Osteocyte (in vitro differentiated cells): ENCODE data around the gene MT1E. TPM values are rescaled to one million over a fixed set of nuclear protein-coding genes. Genes with fewer than 3 reads are reported as not detected.
A peak's percentile ranks its signal among the peaks of the same experiment; 100 is the strongest.

Experiments
- DNase-seq: peaks from one replicate; pipeline ENCODE4 v3.0.0; 2021; ENCODE audit warnings: mixed read lengths; ENCODE audit not compliant: unreplicated experiment; ENCODE audit errors: extremely low spot score
- H3K27ac Mint-ChIP-seq: one replicate; pipeline ENCODE4 v1.8.0; 2021; ENCODE audit warnings: mild to moderate bottlenecking, mixed read lengths; ENCODE audit not compliant: unreplicated experiment
- H3K27me3 Mint-ChIP-seq: one replicate; pipeline ENCODE4 v1.8.0; 2021; ENCODE audit warnings: mixed read lengths; ENCODE audit not compliant: unreplicated experiment
- H3K36me3 Mint-ChIP-seq: one replicate; pipeline ENCODE4 v1.8.0; 2021; ENCODE audit warnings: mixed read lengths; ENCODE audit not compliant: unreplicated experiment
- H3K4me1 Mint-ChIP-seq: one replicate; pipeline ENCODE4 v1.8.0; 2021; ENCODE audit warnings: mixed read lengths; ENCODE audit not compliant: unreplicated experiment
- H3K4me3 Mint-ChIP-seq: one replicate; pipeline ENCODE4 v1.8.0; 2021; ENCODE audit warnings: mild to moderate bottlenecking, moderate library complexity, mixed read lengths; ENCODE audit not compliant: unreplicated experiment
- H3K9me3 Mint-ChIP-seq: one replicate; pipeline ENCODE4 v1.8.0; 2021; ENCODE audit warnings: mixed read lengths; ENCODE audit not compliant: unreplicated experiment
- CTCF ChIP-seq: fragments of 200-600 bp; sonication (generic); IDR thresholded peaks from 2 replicates; pipeline ENCODE4 v1.5.0; 2021; ENCODE audit warnings: antibody characterized with exemption, mild to moderate bottlenecking, moderate library complexity
- total RNA-seq: library from RNA; stranded (reverse); gene quantifications from 2 replicates; pipeline ENCODE4 v1.2.1, GENCODE V29; 2021

MT1E gene
- total RNA-seq, 1 donor from 2014 or later: 37.5 TPM

GRCh38 chr16:56603589-56603988 lies 22.0 kb upstream of the MT1E start:
- no peak overlapping the region for H3K27ac Mint-ChIP-seq

DNA sequence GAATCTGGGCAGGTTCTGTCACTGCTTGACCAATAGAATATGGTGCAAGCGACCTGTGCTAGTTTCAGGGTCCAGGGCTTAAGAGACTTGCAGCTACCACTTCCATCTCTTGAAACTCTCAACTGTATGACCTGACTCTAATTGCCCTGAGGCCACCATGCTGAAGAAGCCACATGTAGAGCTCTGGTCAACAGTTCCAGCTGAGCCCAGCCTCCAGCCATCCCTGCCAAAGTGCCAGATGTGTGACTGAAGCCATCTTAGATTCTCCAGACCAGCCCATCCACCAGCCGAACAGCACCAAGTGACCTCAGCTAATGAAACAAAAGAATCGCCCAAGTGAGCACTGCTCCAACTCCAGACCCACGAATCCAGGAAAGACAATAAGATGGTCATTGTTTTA lies 20.6 kb upstream of the MT1E start:
- TF ChIP-seq CTCF: no peak
- H3K27me3 Mint-ChIP-seq: no peaks in the 10 kb centered on the region
- no peaks in the 10 kb centered on the region for H3K9me3 Mint-ChIP-seq

More at GRCh38 chr16:56603589-56603988, 22.0 kb upstream of the MT1E start:
- TF ChIP-seq CTCF: peak; percentile 60
- Mint-ChIP-seq H3K27me3 (no peaks in the 10 kb centered on the region), H3K36me3 (no peaks in the 10 kb centered on the region), H3K4me1 (peaks cover 32% of the 10 kb centered on the region), H3K9me3 (no peaks in the 10 kb centered on the region), H3K4me3 (no peak overlapping the region)
- no peak for DNase-seq

GRCh38 chr16:56605475-56605874 lies 20.1 kb upstream of the MT1E start:
- no peak for DNase-seq
- H3K4me3 Mint-ChIP-seq: no peak overlapping the region
- H3K4me1 Mint-ChIP-seq: peaks cover 37% of the 10 kb centered on the region
- peak overlapping the region; percentile 99 for H3K27ac Mint-ChIP-seq
- no peaks in the 10 kb centered on the region for H3K27me3 Mint-ChIP-seq
- no peaks in the 10 kb centered on the region for H3K36me3 Mint-ChIP-seq
- TF ChIP-seq CTCF: no peak
- no peaks in the 10 kb centered on the region for H3K9me3 Mint-ChIP-seq

More for the DNA sequence above, 20.6 kb upstream of the MT1E start:
- H3K36me3 Mint-ChIP-seq: no peaks in the 10 kb centered on the region
- DNase-seq: no peak
- peak overlapping the region; percentile 50 for H3K27ac Mint-ChIP-seq
- no peak overlapping the region for H3K4me3 Mint-ChIP-seq
- peaks cover 32% of the 10 kb centered on the region for H3K4me1 Mint-ChIP-seq

DNA sequence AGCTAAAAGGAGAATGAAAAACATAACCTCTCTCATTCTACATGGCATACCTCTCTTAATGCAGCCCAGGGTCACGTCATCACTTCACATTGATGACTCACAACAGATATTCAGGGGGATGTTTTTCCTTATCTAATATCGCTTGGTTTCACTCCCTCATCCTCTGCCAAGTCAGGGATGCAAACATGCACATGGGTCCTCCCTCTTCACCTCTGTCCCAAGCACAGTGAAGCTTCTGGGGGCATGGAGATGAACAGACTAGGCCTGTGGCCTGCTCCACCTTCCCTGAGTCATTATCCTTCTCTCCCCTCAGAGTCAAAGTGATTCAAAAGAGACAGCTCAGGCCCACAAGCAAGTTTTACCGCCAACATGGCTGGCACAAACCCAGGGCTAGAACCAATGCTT lies 19.5 kb upstream of the MT1E start:
- Mint-ChIP-seq H3K4me1 (peaks cover 42% of the 10 kb centered on the region), H3K27me3 (no peaks in the 10 kb centered on the region)

DNA sequence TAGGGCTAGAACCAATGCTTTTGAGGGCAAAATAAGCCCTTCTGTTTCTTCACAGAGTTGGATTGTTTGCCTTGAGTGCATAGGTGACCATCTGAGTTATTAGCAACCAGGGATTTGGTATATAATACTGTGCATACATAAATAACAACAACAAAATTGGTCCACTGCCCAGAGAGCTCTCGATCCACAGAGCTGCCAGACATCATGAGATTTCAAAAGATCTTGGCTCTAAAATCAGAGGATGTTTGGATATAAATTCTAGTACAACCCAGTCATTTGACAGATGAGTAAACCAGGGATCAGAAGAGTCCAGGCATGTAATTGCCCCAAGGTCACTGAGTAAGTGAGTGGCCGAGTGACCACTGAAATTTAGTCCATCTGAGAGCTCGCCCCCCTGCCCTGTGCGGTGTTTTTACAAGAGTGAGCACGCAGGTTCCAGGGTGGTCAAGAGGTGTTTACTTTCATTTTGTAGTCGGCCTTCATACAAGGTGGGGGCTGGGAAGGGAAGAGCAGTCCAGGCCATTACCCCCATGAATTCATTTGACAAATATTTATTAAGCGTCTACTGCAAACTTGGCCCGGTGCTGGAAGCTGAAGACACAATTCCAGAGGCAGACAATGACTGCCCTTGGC lies 19.0 kb upstream of the MT1E start:
- DNase-seq: no peak
- Mint-ChIP-seq H3K27ac (peak overlapping the region; percentile 99), H3K4me3 (peak overlapping the region; percentile 55), H3K9me3 (no peaks in the 10 kb centered on the region), H3K36me3 (no peaks in the 10 kb centered on the region), H3K27me3 (no peaks in the 10 kb centered on the region), H3K4me1 (peaks cover 47% of the 10 kb centered on the region)
- no peak for TF ChIP-seq CTCF

More for the DNA sequence above, 19.5 kb upstream of the MT1E start:
- DNase-seq: no peak
- no peak for TF ChIP-seq CTCF
- Mint-ChIP-seq H3K27ac (peak overlapping the region; percentile 99), H3K9me3 (no peaks in the 10 kb centered on the region), H3K4me3 (no peak overlapping the region), H3K36me3 (no peaks in the 10 kb centered on the region)
